C4-2B (cell line): Measurements from ENCODE around the gene FAM174C.
"Not testable (repeated sequence)": the region's sequence is repeated elsewhere in the genome, so short reads cannot be mapped to it uniquely, and the experiment has no call there.

Experiments used
- H3K27ac ChIP-seq: fragments of 450-650 bp; 2 replicates; pipeline ENCODE4 v1.5.1; 2017
- CTCF ChIP-seq: fragments of 450-650 bp; conservative IDR thresholded peaks from 2 replicates; pipeline ENCODE4 v1.5.1; 2017; ENCODE audit warnings: mild to moderate bottlenecking
- ZFX ChIP-seq: fragments of 450-650 bp; IDR thresholded peaks from 2 replicates; pipeline ENCODE4 v1.6.1; 2017

Gene FAM174C

GRCh38 chr19:1312767-1313694 is 37.7 kb downstream of the FAM174C start:
- H3K27ac ChIP-seq: no peak overlapping the region
- TF ChIP-seq ZFX (no peak), CTCF (no peak)

- no peak overlapping the region for H3K27ac ChIP-seq
- TF ChIP-seq CTCF: no peak
- no peak for TF ChIP-seq ZFX
These were observed 38.6 kb downstream of the FAM174C start for GRCh38 chr19:1313695-1314613.

GRCh38 chr19:1315470-1316166 is 40.3 kb downstream of the FAM174C start:
- H3K27ac ChIP-seq: no peak overlapping the region
- TF ChIP-seq CTCF (peak; percentile 89), ZFX (no peak)

- no peak for TF ChIP-seq CTCF
- TF ChIP-seq ZFX: no peak
- no peak overlapping the region for H3K27ac ChIP-seq
These were observed 41.1 kb downstream of the FAM174C start for GRCh38 chr19:1316466-1316865.

GRCh38 chr19:1317274-1318003 is 42.1 kb downstream of the FAM174C start:
- no peak for TF ChIP-seq CTCF
- no peak for TF ChIP-seq ZFX

GRCh38 chr19:1318678-1319471 is 43.5 kb downstream of the FAM174C start:
- TF ChIP-seq ZFX: no peak
- no peak overlapping the region for H3K27ac ChIP-seq

More at GRCh38 chr19:1317274-1318003, 42.1 kb downstream of the FAM174C start:
- no peak overlapping the region for H3K27ac ChIP-seq

GRCh38 chr19:1320282-1320650 is 44.9 kb downstream of the FAM174C start:
- not testable (repeated sequence) for H3K27ac ChIP-seq
